ENCODE results near the gene ADAMTS3. TPM values are rescaled to one million over a fixed set of nuclear protein-coding genes. Genes with fewer than 3 reads are reported as not detected.

ADAMTS3 gene
- total and polyA plus RNA-seq, 2 of the 13 experiments (the other 11 are each of a cell fraction or from before 2014, with no cell fraction given): not detected

DNA sequence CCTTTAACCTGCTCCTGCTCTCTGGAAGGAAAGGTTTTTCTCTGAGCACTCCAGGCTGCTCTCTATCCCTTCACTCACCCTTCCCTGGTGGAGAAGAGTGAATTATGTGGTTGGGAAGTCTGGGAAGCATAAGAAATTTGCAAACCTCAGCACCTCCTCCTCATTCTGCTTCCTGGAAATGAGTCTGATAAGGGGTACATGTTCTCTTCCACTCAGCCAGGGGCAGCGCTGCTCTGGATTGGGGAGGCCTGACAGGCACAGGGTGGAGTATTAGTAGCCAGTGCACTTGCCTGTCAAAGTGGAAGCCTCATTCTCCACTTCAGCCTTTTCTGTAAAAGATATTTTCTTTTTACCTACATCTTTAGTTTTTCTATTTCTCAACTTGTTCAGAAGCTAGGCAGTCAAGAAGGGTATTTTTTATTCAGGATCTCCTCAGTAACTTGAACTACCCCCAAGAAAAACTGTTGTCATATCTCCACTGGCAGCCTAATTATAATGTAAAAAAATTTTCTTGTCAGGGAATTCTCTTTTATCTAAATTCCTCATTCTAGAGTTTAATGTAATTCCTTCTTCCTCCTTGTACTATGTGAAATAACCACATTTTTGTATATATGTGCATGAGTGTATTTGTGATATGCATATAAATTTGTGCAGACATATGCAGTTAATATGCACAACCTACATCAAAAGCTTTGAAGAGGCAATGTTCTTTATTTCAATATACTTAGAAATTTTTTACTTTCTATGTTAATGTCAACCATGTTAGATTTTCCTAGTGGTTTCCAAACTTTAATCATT lies 15.3 kb downstream of the ADAMTS3 start (continued):
- no peak for TF ChIP-seq ZNF776 (CRISPR knock-in tag; IDR thresholded peaks at IDR 0.05)
- TF ChIP-seq BRCA1 (CRISPR knock-in tag; IDR thresholded peaks at IDR 0.05): no peak

DNA sequence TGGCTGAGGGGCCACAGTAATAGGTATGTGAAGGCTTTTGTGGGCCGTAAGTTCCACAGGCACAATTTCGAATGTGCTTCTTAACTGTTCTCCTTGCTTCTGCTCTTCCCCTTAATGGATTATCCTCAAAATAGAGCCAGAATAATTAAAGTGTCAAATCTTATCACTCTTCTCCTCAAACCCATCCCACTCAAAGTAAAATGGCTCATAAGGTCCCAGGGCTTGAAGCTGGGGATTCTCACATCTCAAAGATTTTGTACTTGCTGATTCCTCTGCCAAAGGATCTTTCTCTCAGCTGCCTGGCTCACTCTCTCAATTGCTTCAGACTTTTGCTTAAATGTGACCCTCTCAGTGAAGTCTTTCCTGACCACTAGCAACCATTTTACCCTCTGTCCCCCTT lies 16.6 kb downstream of the ADAMTS3 start:
- H3K4me2 ChIP-seq (ENCODE audit: low read depth, low read length): no peak overlapping the region
- no peaks in the 10 kb centered on the region for H3K4me1 ChIP-seq (ENCODE audit: insufficient read depth, low read length)
- no peak for FAIRE-seq
- H3K36me3 ChIP-seq (replicated peaks in 1 of 2; ENCODE audit: control insufficient read depth in 1 of 2, insufficient read depth in 2 of 2, low read length in 2 of 2): no peaks in the 10 kb centered on the region
- no peaks in the 10 kb centered on the region for H4K20me1 ChIP-seq (ENCODE audit: insufficient read depth, low read length)
- DNase-seq (ENCODE audit: low spot score): no peak
- no peaks in the 10 kb centered on the region for H3K79me2 ChIP-seq (ENCODE audit: insufficient read depth, low read length)
- H3K9me3 ChIP-seq (ENCODE audit: low read length): no peaks in the 10 kb centered on the region
- no TSS peak for BruUV-seq (replicated peaks)
- no peak overlapping the region for H2AFZ ChIP-seq (ENCODE audit: low read length)
- ChIA-PET CTCF (ENCODE audit: low intra/inter-chr PET ratio, low total read pairs) (no interaction called here), POLR2A (no interaction called here)
- no peak overlapping the region for H3K27ac ChIP-seq (ENCODE audit: extremely low read length, insufficient read depth, low read length)
- WGBS (ENCODE audit: low lambda C conversion rate): 13% methylated on average over 2 of the region's 2 CpGs
- no peak for ATAC-seq
- in situ Hi-C loops (cut with HindIII; ENCODE audit: extremely low pct_ligation_motif_present, low pct_unique_long_range_greater_than_20kb): no loop called here
- TF ChIP-seq MYC (CRISPR knock-in tag; IDR thresholded peaks at IDR 0.05; ENCODE audit: borderline replicate concordance) (no peak), ZNF577 (CRISPR knock-in tag; IDR thresholded peaks at IDR 0.05; ENCODE audit: borderline replicate concordance, low read depth) (no peak), ZNF432 (CRISPR knock-in tag; IDR thresholded peaks at IDR 0.05; ENCODE audit: borderline replicate concordance) (no peak)
- TF ChIP-seq, protein P1, sequence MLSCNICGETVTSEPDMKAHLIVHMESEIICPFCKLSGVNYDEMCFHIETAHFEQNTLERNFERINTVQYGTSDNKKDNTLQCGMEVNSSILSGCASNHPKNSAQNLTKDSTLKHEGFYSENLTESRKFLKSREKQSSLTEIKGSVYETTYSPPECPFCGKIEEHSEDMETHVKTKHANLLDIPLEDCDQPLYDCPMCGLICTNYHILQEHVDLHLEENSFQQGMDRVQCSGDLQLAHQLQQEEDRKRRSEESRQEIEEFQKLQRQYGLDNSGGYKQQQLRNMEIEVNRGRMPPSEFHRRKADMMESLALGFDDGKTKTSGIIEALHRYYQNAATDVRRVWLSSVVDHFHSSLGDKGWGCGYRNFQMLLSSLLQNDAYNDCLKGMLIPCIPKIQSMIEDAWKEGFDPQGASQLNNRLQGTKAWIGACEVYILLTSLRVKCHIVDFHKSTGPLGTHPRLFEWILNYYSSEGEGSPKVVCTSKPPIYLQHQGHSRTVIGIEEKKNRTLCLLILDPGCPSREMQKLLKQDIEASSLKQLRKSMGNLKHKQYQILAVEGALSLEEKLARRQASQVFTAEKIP (CRISPR knock-in tag; IDR thresholded peaks at IDR 0.05; ENCODE audit: borderline replicate concordance): no peak
- TF ChIP-seq, protein P2, sequence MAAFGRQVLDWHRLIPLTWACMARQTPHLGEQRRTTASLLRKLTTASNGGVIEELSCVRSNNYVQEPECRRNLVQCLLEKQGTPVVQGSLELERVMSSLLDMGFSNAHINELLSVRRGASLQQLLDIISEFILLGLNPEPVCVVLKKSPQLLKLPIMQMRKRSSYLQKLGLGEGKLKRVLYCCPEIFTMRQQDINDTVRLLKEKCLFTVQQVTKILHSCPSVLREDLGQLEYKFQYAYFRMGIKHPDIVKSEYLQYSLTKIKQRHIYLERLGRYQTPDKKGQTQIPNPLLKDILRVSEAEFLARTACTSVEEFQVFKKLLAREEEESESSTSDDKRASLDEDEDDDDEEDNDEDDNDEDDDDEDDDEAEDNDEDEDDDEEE (CRISPR knock-in tag; IDR thresholded peaks at IDR 0.05): no peak
- TF ChIP-seq, protein P3, sequence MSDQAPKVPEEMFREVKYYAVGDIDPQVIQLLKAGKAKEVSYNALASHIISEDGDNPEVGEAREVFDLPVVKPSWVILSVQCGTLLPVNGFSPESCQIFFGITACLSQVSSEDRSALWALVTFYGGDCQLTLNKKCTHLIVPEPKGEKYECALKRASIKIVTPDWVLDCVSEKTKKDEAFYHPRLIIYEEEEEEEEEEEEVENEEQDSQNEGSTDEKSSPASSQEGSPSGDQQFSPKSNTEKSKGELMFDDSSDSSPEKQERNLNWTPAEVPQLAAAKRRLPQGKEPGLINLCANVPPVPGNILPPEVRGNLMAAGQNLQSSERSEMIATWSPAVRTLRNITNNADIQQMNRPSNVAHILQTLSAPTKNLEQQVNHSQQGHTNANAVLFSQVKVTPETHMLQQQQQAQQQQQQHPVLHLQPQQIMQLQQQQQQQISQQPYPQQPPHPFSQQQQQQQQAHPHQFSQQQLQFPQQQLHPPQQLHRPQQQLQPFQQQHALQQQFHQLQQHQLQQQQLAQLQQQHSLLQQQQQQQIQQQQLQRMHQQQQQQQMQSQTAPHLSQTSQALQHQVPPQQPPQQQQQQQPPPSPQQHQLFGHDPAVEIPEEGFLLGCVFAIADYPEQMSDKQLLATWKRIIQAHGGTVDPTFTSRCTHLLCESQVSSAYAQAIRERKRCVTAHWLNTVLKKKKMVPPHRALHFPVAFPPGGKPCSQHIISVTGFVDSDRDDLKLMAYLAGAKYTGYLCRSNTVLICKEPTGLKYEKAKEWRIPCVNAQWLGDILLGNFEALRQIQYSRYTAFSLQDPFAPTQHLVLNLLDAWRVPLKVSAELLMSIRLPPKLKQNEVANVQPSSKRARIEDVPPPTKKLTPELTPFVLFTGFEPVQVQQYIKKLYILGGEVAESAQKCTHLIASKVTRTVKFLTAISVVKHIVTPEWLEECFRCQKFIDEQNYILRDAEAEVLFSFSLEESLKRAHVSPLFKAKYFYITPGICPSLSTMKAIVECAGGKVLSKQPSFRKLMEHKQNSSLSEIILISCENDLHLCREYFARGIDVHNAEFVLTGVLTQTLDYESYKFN (CRISPR knock-in tag; conservative IDR thresholded peaks at IDR 0.05): no peak
- no peak overlapping the region for H3K4me3 ChIP-seq (replicated peaks in 1 of 3; ENCODE audit: insufficient read depth in 1 of 3, low read depth in 2 of 3, low read length in 3 of 3)
- no peak overlapping the region for H3K9ac ChIP-seq (ENCODE audit: insufficient read depth, low read depth, low read length)
- no peaks in the 10 kb centered on the region for H3K27me3 ChIP-seq (ENCODE audit: control insufficient read depth in 1 of 2, insufficient read depth in 2 of 2, low read length in 2 of 2)
- intact Hi-C loops (cut with micrococcal nuclease; ENCODE audit: unreplicated experiment): no loop called here

Data from HepG2 (cell line).